Bone marrow (tissue), 2 donors: ENCODE data around the gene NOP53.
"Not testable (repeated sequence)": the region's sequence is repeated elsewhere in the genome, so short reads cannot be mapped to it uniquely, and the experiment has no call there.

Source experiments
- DNase-seq, 2 donors: peaks; one replicate each; lab custom pipeline; 2025; lab: John Stamatoyannopoulos, UW

The NOP53 gene

DNA sequence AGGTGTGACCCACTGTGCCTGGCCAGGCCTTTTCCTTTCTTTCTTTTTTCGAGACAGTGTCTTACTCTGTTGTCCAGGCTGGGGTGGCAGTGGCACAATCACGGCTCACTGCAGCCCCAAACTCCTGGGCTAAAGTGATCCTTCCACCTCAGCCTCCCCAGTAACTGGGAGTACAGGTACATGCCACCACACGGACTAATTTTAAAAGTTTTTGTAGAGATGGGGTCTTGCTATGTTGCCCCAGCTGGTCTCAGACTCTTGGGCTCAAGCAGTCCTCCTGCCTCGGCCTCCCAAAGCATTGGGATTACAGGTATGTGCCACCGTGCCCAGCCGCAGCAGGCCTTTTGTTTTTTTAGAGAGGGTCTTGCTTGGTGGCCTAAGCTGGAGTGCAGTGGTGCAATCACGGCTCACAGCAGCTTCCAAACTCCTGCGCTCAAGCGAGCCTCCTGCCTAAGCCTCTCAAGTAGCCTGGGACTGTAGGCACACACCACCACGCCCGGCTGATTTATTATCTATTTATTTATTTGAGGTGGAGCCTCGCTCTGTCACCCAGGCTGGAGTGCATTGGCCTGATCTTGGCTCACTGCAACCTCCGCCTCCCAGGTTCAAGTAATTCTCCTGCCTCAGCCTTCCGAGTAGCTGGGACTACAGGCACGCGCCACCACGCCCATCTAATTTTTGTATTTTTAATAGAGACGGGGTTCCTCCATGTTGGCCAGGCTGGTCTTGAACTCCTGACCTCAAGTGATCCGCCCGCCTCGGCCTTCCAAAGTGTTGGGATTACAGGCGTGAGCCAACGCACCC, 32.1 kb downstream of the NOP53 start:
- DNase-seq = not testable (repeated sequence)

GRCh38 chr19:47778049-47778953, 33.0 kb downstream of the NOP53 start, which contains the start of gene SELENOW:
Gene SELENOW, plus strand, starts transcription at chr19:47778703. Its CDS starts 83 bp downstream, at chr19:47778786.
- DNase-seq = peak; percentile 16 to 73

GRCh38 chr19:47778954-47779351, 33.6 kb downstream of the NOP53 start:
- DNase-seq = peak in 1 of 2 donors; percentile 31

GRCh38 chr19:47779524-47780214, 34.3 kb downstream of the NOP53 start:
- no peak for DNase-seq

DNA sequence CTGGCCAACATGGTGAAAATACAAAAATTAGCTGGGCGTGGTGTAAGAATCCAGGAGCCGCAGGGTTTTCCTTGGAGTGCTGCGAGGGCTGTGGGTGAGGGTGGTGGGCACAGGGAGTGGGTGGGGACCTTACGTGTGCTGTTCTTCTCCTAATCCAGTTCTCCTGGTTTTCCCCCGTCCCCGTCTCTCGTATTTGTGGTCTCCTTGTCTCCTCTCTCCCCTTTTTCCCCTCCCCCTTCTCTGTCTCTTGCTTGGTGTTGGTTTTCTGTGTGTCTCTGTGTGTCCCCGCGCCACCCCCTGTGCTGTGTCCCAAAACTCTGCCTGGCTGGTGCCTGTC, 34.8 kb downstream of the NOP53 start:
- DNase-seq = no peak

GRCh38 chr19:47781590-47782262, 36.4 kb downstream of the NOP53 start:
- no peak for DNase-seq

GRCh38 chr19:47786566-47786965, 41.2 kb downstream of the NOP53 start:
- DNase-seq = no peak

- DNase-seq = not testable (repeated sequence)
Observed at GRCh38 chr19:47787307-47787706, 42.0 kb downstream of the NOP53 start.

GRCh38 chr19:47789811-47790210, 44.5 kb downstream of the NOP53 start:
- not testable (repeated sequence) for DNase-seq

DNA sequence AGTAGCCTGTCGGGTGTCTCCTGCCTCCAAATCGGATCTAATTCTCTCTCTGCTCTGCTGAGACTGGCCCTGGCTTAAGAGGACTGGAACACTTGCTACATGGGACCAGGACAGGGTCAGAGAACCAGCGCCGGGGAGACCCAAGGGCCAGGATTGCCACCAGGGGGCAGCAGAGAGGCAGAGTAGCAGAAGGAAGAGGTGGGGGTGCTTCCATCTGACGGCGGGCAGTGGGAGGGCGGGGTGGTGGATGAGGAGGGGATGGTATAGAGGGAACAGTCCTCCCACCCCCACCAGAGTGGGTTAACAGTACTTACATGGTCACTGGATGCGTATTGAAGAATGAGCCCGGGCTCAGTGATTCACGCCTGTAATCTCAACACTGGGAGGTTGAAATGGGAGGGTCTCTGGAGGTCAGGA, 45.1 kb downstream of the NOP53 start:
- DNase-seq = peak; percentile 29 to 43

GRCh38 chr19:47792616-47793015, 47.3 kb downstream of the NOP53 start:
- DNase-seq = no peak

- DNase-seq = no peak
Observed at GRCh38 chr19:47794526-47794925, 49.2 kb downstream of the NOP53 start.

DNA sequence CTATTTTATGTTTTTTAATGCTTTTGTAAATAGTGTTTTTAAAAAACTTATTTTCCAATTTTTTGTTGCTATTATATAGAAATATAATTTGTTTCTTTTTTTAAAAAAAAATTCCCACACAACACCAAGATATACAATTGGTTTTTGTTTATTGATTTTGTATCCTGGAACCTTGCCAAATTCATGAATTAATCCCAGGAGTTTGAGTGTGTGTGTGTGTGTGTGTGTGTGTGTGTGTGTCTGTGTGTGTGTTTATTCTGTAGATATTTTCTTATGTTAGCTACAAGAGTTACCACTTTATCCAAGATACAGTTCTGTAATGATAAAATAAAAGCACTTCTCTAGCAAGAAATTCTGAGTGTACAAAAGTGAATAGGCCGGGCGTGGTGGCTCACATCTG, 51.4 kb downstream of the NOP53 start:
- no peak for DNase-seq

DNA sequence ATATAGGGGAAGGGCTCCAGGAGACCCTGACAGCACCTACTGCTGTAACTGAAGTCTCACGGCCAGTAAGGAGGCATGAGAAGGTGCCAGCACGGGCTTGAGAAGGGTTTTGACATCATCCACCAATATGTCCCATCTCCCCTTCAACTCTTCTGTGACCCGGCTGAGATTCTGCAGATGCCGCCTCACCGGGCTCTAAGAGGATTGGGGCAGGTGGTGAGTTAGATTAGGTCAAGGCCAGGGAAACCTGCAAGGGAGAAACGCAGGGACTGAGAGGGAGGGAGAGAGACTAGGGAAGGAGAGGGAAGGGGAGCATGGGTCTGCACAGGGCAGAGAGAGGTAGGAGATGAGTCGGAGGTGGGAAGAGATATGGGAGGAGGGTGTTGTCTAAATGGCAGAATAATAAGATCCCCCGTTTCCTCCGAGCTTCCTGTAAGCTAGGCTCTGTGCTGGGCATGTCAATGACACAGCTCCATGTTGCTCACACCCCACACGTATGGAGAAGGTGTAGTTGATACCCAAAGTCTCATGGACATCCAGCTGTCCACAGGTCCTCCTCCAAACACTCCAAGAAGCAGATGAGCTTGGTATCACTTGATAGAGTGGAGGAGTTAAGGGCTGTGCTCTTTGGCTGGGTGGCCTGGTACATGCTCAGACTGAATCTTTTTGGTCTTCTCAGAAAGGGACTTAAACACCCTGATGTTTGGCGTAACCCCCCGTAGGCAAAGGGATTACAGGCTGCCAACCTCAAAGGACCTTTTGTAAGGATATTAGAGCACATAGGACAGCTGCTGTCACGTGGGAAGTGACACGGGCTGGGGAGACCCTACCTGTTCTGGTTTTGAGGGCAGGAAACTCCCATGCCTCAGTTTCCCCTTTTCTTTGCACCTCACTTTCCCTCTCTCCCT, 52.9 kb downstream of the NOP53 start:
- no peak for DNase-seq

DNA sequence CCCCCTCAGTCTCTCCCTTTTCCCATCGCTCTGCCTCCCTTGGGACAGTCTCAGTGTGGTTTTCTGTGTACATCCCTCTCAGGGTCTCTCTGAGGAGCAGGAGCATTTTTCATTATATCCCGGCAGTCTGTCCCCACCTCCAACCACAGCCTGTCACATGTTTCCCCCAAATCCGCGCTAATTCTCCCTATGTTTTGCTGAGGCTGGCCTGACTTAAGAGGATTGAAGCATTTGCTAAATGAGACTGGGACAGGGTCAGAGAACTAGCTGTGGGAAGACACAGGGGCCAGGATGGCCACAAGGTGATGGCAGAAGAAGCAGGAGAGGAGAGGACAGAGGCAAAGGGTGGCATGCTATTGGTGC, 53.5 kb downstream of the NOP53 start:
- DNase-seq = no peak

- DNase-seq = no peak
Observed at GRCh38 chr19:47801270-47801669, 55.9 kb downstream of the NOP53 start.

GRCh38 chr19:47802521-47803043, 57.2 kb downstream of the NOP53 start:
- DNase-seq = no peak

GRCh38 chr19:47803148-47803547, 57.8 kb downstream of the NOP53 start:
- not testable (repeated sequence) for DNase-seq

- DNase-seq = not testable (repeated sequence)
Observed at GRCh38 chr19:47803671-47804070, 58.3 kb downstream of the NOP53 start.

GRCh38 chr19:47804451-47804850, 59.1 kb downstream of the NOP53 start, which contains the start of gene TPRX1:
Gene TPRX1, minus strand, starts transcription at chr19:47804551. Its CDS starts 12 bp downstream, at chr19:47804539.
- DNase-seq = not testable (repeated sequence)
